Femur (tissue), 1 donor: Measurements from ENCODE around the gene NAP1L5.

Experiments
- DNase-seq: peaks from one replicate; pipeline ENCODE4 v3.0.0-alpha.2; 2017

NAP1L5 gene, protein sequence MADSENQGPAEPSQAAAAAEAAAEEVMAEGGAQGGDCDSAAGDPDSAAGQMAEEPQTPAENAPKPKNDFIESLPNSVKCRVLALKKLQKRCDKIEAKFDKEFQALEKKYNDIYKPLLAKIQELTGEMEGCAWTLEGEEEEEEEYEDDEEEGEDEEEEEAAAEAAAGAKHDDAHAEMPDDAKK

GRCh38 chr4:88697588-88698329 lies at the start of gene NAP1L5:
Gene NAP1L5 (minus strand): TSS chr4:88697829. CDS start chr4:88697754, 75 bp downstream.
- peak; percentile 81 for DNase-seq

GRCh38 chr4:88747351-88747750 lies 49.7 kb upstream of the NAP1L5 start:
- no peak for DNase-seq

- DNase-seq = no peak
These were observed 48.6 kb upstream of the NAP1L5 start for GRCh38 chr4:88746206-88746605.

DNA sequence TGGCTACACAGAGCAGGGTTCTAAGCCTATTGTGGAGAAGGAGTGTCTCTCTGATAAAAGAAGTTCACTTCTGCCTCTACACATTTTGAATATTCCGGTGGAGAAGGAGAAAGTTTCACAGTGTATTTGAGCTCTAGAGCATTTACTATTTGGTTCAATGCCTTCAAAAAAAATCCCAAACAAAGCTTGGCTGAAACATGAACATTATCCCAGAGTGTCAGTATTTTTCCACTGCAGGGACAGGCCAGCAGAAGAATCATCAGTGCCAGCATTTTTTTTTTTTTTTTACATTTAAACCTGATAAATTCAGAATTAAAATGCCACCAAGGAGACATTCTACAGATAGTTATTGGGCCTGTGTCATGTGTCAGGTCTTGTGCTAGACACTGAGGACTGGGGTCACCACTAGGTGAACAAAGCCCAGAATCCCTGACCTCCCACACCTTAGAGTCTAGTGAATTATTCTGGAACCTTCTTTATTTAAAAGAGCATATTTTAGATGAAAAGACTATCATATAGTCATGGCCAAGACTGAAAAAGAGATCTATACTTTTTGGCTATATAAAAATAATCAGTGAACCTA lies 48.0 kb upstream of the NAP1L5 start:
- DNase-seq = no peak

- DNase-seq = no peak
These were observed 47.5 kb upstream of the NAP1L5 start for GRCh38 chr4:88745175-88745574.

DNA sequence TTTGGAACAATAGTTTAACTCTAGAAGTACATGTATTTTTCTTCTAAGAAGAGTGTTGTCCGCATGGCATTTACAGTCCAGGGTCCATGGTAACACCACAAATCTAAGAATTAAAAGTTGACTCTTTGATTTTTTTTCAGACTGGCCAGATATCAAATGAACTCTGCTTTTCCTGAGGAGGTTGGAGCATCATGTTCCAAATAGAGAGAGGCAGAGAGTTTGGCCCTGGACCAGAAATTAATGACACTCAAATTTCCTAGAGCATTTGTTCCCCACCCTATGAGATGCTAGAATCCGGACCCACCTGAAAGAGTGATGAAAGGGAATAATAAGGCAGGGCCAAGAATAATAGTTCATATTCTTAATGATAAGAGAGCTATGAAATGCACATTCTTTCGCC lies 47.0 kb upstream of the NAP1L5 start:
- DNase-seq = no peak

DNA sequence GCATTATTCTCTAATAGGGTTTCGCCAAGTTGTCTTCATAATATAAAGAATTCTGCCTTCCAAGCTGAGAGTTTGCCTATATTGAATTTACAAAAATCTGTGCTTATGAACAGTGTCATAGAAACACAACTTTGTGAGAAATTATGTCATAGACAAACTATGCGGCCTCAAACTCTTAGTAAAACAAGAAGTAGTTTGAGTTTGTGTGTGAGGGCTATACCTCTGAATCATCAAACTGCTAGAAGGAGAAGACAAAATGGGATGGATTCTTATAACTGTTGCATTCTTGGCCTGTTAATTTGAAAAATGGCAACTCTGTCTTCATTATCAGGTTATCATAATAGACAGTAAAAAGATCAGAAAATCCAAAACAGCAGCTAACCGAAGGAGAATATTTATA lies 46.1 kb upstream of the NAP1L5 start:
- DNase-seq = no peak

DNA sequence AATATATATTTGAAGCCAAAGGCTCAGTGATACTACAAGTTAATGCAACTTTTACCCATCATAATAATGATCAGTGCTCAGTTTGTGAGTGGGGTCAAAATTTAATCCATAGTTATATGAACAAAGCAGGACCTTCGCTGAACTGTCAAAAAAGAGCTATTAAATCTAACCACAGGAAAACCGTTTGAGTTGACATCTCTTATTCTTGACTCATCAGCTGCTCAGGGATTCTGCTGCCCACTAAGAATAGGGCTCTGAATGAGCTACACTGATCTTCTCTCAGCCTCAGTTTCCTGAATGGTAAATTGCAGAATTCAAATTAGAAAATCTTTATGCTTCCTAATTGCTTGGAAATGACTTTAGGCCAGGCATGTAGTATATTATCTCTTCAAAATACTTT lies 44.9 kb upstream of the NAP1L5 start:
- DNase-seq = no peak

GRCh38 chr4:88738180-88738579 lies 40.6 kb upstream of the NAP1L5 start:
- DNase-seq = peak; percentile 57

GRCh38 chr4:88737307-88737941 lies 39.8 kb upstream of the NAP1L5 start:
- DNase-seq = peak; percentile 62

- no peak for DNase-seq
These were observed 38.6 kb upstream of the NAP1L5 start for GRCh38 chr4:88736264-88736663.

DNA sequence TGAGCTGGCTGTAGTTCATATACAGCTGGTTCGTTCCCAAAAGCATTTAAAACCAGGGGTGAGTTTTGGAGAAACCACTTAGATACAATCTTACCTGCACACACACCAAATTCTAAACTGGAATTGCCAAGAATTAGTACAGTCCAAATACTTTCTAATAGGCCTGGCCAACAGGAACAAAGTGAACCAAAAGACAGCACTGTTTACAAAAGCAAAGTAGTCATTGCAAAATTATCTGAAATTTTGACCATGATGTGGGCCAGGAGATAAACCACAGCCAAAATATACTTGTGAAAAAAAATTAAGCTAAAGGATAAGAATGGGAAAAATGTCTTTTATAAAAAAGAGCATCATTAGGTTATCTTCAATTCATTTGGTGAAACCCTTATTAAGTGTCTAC lies 37.9 kb upstream of the NAP1L5 start:
- DNase-seq = no peak

DNA sequence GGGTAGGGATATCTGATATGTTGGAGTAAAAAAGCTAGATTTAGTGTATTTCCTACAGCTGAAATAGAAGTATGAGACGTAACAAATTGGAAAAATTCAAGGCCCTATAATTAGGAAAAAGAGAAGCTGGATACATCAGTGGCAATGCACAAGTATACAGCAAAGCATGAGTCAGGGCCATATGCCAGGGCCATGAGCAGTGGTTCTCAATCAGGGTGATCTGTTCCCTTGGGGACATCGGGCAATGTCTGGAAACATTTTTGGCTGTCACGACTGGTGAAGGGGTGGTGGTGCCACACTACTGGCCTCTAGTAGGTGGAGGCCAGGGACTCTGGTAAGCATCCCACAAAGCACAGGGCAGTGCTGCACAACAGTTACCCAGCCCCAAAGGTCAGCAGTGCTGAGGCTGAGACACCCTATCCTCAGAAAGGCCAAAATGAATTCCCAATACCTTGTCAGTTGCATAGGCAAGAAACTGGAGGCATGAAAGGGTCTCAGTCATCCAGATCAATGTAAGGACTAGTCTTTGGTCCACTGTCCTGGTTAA lies 36.8 kb upstream of the NAP1L5 start:
- DNase-seq = no peak

GRCh38 chr4:88732714-88733368 lies 35.2 kb upstream of the NAP1L5 start:
- no peak for DNase-seq

GRCh38 chr4:88731381-88731780 lies 33.8 kb upstream of the NAP1L5 start:
- DNase-seq = no peak

DNA sequence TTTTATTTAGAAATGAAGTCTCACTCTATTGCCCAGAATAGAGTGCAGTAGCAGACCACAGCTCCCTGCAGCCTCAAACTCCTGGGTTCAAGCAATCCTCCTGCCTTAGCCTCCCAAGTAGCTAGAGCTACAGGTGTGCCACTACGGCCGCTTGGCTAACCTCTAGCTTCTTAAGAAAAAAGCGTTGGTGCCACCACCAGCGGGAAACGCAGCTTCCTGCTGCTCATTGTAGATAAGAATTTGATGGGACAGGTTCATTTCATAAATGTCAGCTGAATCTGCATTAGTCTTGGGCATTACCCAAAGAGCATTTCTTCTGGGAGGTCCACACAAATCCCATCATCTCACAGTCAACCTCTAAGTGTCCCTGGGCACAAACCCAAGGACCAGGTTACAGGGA lies 33.2 kb upstream of the NAP1L5 start:
- DNase-seq = no peak

DNA sequence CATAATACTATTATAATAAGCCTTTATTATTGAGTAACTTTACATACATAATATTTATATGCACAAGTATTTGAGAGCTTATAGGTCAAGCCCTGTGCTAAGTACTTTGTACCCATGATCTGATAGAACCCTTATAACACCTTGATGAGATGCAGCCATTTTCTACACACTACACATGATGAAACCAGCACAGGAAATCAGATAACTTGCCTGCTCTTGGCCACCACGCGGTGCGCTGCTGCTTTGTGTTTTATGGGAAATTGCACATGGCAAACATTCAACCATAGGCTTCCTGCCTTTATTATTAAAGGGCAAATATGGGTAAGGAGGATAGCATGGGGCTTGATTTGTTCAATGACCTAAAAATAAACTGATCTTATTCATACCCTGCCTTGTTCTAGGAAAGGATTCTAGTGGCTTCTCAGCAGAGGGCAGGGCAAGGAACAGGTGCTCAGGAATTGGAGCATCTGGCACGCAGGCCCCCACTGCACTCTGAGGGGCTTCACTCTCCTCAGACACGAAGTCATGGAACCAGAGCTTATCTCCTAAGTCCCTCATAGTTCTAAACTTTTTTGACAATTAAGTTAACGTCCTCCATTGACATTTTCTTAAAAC lies 31.6 kb upstream of the NAP1L5 start:
- DNase-seq = no peak

DNA sequence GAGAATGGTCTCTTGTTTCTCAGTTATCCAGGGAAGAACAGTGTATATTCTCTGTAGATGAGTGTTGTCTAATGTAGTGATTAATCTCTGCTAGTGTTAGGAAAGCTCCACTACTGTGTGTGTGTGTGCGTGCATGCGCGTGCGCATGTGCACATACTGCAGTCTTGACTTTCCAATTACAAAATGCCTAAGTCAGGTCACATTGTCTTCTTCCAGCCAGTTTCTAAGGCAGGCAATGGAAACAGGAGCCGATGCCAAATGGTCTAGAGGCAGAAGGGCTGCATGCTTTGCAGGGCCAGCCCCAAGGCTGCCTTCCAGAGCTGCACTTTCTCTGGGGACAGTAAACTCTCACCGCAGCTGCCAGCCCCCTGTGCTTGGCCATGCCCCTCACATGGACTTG lies 30.5 kb upstream of the NAP1L5 start:
- DNase-seq = peak; percentile 40

DNA sequence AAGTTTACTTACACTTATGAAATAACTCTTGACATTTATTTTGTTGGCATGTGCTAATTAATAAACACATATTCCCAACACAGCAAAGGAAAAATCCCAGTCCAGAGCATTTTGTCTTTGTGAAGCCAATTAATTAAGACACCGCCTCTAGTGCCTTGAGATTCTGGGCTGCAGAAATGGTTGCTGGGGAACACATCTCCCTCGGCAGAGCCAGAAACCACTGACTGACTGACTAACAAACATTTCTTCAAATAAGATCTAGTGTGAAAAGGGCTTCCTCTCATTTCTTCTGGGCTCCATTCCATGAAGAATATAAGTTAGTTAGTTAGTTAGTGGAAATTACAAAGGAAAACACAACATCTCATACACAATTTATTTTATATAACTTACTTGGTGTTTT lies 28.4 kb upstream of the NAP1L5 start:
- no peak for DNase-seq

DNA sequence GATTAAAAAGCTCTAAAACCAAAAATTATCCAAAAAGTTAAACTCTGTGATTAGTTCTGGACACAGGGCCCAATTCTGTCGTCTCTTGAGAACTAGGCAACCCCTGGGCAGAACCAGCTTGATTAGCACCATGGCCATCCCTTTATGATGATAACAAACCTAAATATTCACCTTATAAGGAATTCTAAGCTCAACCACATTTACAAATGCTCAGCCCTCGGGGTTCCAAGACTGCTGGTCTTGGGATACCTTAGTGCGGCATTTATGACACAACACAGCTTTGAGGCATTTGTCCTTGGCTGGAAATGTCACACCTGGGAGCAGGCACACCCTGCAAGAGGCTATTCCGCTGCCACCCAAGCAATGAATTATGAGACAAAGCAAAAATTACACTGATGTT lies 27.5 kb upstream of the NAP1L5 start:
- DNase-seq = no peak

DNA sequence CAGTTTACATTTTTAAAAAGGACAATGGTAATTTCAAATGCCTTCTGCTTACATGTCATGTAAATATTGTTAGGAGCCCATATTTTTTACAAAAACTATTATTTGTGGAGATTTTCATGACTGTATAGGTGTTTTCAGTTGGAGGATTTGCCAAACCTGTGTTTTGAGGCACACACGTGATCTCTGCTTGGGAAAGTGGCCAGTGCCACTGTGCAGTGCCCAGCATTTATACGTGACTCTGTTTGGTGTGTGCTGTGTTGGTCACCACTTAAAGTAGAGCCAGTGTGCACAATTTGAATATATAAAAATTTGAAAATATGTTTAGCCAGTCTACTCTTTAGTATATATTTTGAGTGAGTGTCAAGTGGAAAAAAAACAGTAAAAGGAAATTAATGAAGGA lies 26.8 kb upstream of the NAP1L5 start:
- no peak for DNase-seq

DNA sequence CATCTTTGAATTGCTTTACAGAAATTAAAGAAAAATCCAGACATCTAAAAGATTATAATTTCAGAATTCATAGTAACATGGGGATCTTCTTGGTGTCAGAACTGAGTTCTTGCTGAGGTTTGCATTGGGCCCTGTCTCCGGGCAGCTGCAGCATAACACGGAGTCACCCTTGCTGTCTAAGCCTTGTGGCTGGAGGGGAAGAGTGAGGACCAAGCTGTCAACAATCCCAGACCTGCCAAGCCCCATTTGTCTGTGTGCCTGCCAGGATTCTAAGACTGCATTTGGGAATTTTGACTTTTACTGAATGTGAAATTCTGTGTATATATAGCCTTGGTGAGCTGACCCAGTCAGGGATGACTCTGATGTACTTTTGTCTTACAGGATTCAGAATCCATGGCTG lies 25.2 kb upstream of the NAP1L5 start:
- no peak for DNase-seq
